Nephron progenitor cell (in vitro differentiated cells): ENCODE data around the gene INPP5B.
A peak's percentile ranks its signal among the peaks of the same experiment; 100 is the strongest.
"Not testable (repeated sequence)": the region's sequence is repeated elsewhere in the genome, so short reads cannot be mapped to it uniquely, and the experiment has no call there.

Experiments used
- DNase-seq: peaks from one replicate; pipeline ENCODE4 v3.0.0; 2021
- H3K27ac Mint-ChIP-seq: 2 replicates; pipeline ENCODE4 v1.8.0; 2021; ENCODE audit warnings: mild to moderate bottlenecking, moderate library complexity, mixed read lengths
- H3K27me3 Mint-ChIP-seq: 2 replicates; pipeline ENCODE4 v1.8.0; 2021; ENCODE audit warnings: mild to moderate bottlenecking, low read depth, mixed read lengths; ENCODE audit not compliant: poor library complexity
- H3K36me3 Mint-ChIP-seq: 2 replicates; pipeline ENCODE4 v1.8.0; 2021; ENCODE audit warnings: low read depth, mixed read lengths
- H3K4me1 Mint-ChIP-seq: 2 replicates; pipeline ENCODE4 v1.8.0; 2021; ENCODE audit warnings: mixed read lengths
- H3K4me3 Mint-ChIP-seq: 2 replicates; pipeline ENCODE4 v1.8.0; 2021; ENCODE audit warnings: mild to moderate bottlenecking, moderate library complexity, mixed read lengths
- H3K9me3 Mint-ChIP-seq: 2 replicates; pipeline ENCODE4 v1.8.0; 2021; ENCODE audit warnings: mild to moderate bottlenecking, moderate library complexity, mixed read lengths
- TF ChIP-seq, protein P1 (sequence below): fragments of 200-600 bp; sonication (generic); IDR thresholded peaks from 2 replicates; pipeline ENCODE4 v1.5.0; 2021; ENCODE audit warnings: antibody characterized with exemption

The INPP5B gene

DNA sequence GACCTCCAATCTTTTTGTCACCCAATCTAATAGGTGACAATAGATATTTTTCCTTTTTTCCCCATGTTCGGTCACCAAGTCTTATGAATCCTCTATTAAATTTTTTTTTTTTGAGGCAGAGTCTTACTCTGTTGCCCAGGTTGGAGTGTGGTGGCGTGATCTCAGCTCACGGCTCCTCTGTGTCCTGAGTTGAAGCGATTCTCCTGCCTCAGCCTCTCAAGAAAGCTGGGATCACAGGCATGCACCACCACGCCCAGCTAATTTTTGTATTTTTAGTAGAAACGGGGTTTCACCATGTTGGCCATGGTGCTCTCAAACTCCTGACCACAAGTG is 45.0 kb downstream of the INPP5B start:
- Mint-ChIP-seq H3K9me3 (peaks cover 43% of the 10 kb centered on the region), H3K27me3 (peaks cover 3% of the 10 kb centered on the region), H3K36me3 (peaks cover 49% of the 10 kb centered on the region), H3K4me1 (no peaks in the 10 kb centered on the region), H3K4me3 (no peak overlapping the region), H3K27ac (peak overlapping the region; percentile 34)
- TF ChIP-seq, protein P1, sequence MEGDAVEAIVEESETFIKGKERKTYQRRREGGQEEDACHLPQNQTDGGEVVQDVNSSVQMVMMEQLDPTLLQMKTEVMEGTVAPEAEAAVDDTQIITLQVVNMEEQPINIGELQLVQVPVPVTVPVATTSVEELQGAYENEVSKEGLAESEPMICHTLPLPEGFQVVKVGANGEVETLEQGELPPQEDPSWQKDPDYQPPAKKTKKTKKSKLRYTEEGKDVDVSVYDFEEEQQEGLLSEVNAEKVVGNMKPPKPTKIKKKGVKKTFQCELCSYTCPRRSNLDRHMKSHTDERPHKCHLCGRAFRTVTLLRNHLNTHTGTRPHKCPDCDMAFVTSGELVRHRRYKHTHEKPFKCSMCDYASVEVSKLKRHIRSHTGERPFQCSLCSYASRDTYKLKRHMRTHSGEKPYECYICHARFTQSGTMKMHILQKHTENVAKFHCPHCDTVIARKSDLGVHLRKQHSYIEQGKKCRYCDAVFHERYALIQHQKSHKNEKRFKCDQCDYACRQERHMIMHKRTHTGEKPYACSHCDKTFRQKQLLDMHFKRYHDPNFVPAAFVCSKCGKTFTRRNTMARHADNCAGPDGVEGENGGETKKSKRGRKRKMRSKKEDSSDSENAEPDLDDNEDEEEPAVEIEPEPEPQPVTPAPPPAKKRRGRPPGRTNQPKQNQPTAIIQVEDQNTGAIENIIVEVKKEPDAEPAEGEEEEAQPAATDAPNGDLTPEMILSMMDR: no peak
- DNase-seq: no peak

DNA sequence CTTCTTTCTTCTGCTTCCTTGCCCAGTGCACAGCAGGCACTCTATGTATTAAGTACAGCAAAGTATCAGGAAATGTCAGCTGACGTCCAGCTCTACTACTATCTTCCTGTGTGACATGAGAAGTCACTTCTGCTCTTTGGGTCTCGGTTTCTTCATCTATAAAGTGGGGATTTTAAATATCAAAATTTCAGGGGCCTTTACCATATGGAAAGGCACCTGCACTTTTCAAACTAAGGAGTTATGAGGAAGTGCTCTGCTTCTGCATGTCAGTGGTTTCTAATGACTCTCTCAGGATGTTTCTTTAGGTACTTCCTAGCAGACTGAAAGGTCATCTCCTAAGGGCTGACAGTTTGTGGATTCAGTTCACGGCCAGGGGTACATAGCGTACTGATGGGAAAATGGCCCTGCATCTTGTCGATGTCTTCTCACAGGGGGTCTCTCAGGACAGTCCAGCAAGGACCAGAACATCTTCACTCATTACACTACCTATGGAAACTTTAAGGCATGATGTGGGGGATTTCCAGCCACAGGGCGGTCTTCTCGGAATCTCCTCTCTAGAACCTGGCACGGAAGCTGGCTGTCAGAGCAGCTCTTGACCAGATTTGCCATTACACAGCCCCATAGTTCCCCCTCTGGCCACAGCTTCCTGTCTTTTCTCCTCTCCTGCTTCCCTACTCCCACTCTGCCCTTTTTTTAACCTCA is 45.5 kb downstream of the INPP5B start:
- Mint-ChIP-seq H3K9me3 (peaks cover 39% of the 10 kb centered on the region), H3K36me3 (peaks cover 44% of the 10 kb centered on the region), H3K4me1 (no peaks in the 10 kb centered on the region), H3K27me3 (peaks cover 3% of the 10 kb centered on the region), H3K4me3 (no peak overlapping the region), H3K27ac (peak overlapping the region; percentile 34)
- TF ChIP-seq, protein P1: no peak
- DNase-seq: no peak

DNA sequence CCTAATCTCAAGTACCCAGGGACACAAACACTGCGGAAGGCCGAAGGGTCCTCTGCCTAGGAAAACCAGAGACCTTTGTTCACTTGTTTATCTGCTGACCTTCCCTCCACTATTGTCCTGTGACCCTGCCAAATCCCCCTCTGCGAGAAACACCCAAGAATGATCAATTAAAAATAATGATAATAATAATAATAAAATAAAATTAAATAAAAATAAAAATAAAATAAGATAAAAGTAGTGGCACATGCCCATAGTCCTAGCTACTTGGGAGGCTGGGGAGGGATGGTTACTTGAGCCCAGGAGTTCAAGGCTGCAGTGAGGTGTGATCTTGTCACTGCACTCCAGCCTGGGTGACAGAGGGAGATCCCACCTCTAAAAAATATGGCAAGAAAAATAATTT is 49.3 kb downstream of the INPP5B start:
- DNase-seq, H3K4me1 Mint-ChIP-seq, H3K27me3 Mint-ChIP-seq, H3K27ac Mint-ChIP-seq, H3K4me3 Mint-ChIP-seq: not testable (repeated sequence)
- Mint-ChIP-seq H3K9me3 (peaks cover 19% of the 10 kb centered on the region), H3K36me3 (peaks cover 43% of the 10 kb centered on the region)

DNA sequence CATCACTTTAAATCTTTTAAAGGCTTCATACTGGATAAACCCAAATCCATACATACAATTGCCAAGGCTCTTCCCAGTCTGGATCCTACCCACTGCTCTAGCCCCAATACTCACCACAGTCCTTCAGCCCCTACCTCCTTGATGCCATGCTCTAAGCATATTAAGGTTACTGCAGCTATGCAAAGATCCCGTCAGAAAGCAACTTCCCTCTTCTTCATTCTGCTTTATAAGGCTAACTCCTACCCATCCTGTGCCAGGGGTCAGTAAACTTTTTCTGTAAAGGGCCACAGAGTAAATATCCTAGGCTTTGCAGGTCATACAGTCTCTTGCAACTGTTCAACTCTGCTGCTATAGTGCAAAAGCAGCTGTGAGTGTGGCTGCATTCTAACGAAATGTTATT is 53.2 kb downstream of the INPP5B start:
- H3K27ac Mint-ChIP-seq: peak overlapping the region; percentile 27
- H3K36me3 Mint-ChIP-seq: peaks cover 38% of the 10 kb centered on the region
- TF ChIP-seq, protein P1: no peak
- H3K27me3 Mint-ChIP-seq: no peaks in the 10 kb centered on the region
- H3K9me3 Mint-ChIP-seq: peaks cover 19% of the 10 kb centered on the region
- H3K4me1 Mint-ChIP-seq: no peaks in the 10 kb centered on the region
- no peak for DNase-seq
- no peak overlapping the region for H3K4me3 Mint-ChIP-seq

DNA sequence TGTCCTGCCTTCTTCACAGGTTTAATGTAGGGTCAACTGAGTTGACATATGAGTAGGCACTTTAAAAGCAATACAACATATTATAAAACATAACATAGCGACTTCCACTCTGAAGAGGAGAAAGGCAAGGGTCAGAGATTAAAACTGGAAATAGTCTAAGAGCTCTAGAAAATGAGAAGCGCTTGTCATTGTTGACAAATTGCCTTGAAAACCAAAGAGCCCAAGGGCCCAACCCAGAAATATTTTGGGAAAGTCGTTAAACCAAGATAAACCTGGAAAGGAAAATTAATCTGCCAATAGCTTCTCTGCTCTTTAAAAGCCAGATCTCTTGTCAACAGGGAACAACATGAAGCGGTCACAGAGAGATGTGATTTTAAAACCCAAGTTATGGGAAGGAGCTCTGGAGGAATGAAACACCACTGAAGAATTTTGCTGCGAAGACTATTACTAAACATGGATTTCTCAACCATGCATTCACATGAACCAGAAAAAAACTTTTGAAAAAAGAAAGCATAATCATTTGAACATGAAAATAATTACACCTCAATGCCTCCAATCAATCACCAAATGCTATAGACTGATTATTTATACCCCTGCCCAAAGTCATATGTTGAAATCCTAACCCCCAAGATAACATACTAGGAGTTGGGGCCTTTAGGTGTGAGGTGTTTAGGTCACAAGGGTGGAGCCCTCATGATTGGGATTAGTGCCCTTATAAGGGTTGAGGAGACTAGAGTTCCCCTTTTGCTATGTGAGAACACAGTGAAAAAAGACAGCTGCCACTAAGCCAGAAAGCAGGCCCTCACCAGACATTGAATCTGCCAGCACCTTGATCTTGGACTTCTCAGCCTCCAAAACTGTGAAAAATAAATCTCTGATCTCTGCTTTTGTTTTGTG is 54.5 kb downstream of the INPP5B start:
- H3K27ac Mint-ChIP-seq: no peak overlapping the region
- peaks cover 10% of the 10 kb centered on the region for H3K9me3 Mint-ChIP-seq
- no peak for DNase-seq
- H3K4me1 Mint-ChIP-seq: no peaks in the 10 kb centered on the region
- TF ChIP-seq, protein P1: no peak
- H3K36me3 Mint-ChIP-seq: peaks cover 36% of the 10 kb centered on the region
- no peaks in the 10 kb centered on the region for H3K27me3 Mint-ChIP-seq
- H3K4me3 Mint-ChIP-seq: no peak overlapping the region

DNA sequence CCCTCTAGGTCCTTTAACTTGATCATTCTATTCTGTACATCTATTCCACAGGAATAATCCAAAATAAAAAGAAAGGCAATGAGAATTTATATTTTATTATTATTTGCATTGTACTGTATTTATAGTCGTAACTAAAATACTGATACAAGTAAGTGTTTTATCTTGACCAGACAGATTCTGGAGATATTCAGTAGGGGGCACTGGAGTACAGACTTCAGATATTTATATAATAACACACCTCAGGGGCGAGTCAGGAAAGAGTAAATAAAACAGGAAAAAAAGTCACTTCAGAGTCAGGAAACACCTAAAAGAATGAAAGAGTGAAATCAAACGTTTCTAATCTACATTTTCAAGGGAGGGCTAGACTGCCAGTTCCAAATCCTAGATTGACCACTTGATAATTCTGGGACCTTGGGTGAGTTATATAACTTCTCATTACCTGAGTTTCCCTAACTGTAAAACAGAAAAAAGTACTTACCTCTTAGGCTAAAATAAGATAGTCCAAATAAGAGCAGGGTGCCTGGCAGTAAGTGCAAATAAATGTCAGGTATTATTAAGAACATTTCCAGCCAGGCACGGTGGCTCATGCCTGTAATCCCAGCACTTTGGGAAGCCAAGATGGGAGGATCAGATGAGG is 56.4 kb downstream of the INPP5B start:
- Mint-ChIP-seq H3K27me3 (no peaks in the 10 kb centered on the region), H3K27ac (no peak overlapping the region), H3K36me3 (peaks cover 50% of the 10 kb centered on the region), H3K4me3 (no peak overlapping the region), H3K9me3 (peaks cover 9% of the 10 kb centered on the region), H3K4me1 (no peaks in the 10 kb centered on the region)
- DNase-seq: no peak
- TF ChIP-seq, protein P1: peak; percentile 39
